GM23338 (cell line): ENCODE data around the gene MARF1. TPM values are rescaled to one million over a fixed set of nuclear protein-coding genes. Genes with fewer than 3 reads are reported as not detected.
"Not testable (repeated sequence)": the region's sequence is repeated elsewhere in the genome, so short reads cannot be mapped to it uniquely, and the experiment has no call there.

ENCODE experiments used
- ATAC-seq: fragments of 200-7000 bp; cut with Tn5 transposase; 3 replicates; pipeline ENCODE4 v1.9.1; 2020
- DNase-seq: peaks from one replicate; pipeline ENCODE4 v3.0.0-alpha.2; 2015; ENCODE audit warnings: low spot score
- H2AFZ ChIP-seq: fragments of 200-600 bp; sonication (generic); 2 replicates; pipeline ENCODE4 v1.8.0; 2016; ENCODE audit warnings: antibody characterized with exemption, mild to moderate bottlenecking, moderate library complexity
- H3F3A ChIP-seq: fragments of 200-600 bp; sonication (generic); replicated peaks from 2 replicates; pipeline ENCODE4 v1.8.0; 2017; ENCODE audit warnings: antibody characterized with exemption, mixed run types, low read depth
- H3K27ac ChIP-seq: fragments of 200-600 bp; sonication (generic); 2 replicates; pipeline ENCODE4 v1.6.1; 2016; ENCODE audit warnings: low read depth
- H3K27me3 ChIP-seq: fragments of 200-600 bp; sonication (generic); 2 replicates; pipeline ENCODE4 v1.8.0; 2016; ENCODE audit warnings: mild to moderate bottlenecking, mixed run types, moderate library complexity; ENCODE audit not compliant: insufficient read depth
- H3K36me3 ChIP-seq: fragments of 200-600 bp; sonication (generic); 2 replicates; pipeline ENCODE4 v1.8.0; 2016; ENCODE audit warnings: mild to moderate bottlenecking; ENCODE audit not compliant: insufficient read depth
- H3K4me1 ChIP-seq: fragments of 200-600 bp; sonication (generic); 2 replicates; pipeline ENCODE4 v1.8.0; 2016; ENCODE audit warnings: mild to moderate bottlenecking, moderate library complexity; ENCODE audit not compliant: insufficient read depth
- H3K4me2 ChIP-seq: fragments of 200-600 bp; sonication (generic); 2 replicates; pipeline ENCODE4 v1.7.1; 2017; ENCODE audit warnings: mixed run types
- H3K4me3 ChIP-seq: fragments of 200-600 bp; sonication (generic); 2 replicates; pipeline ENCODE4 v1.6.1; 2016; ENCODE audit warnings: mixed run types
- H3K79me2 ChIP-seq: fragments of 200-600 bp; sonication (generic); replicated peaks from 2 replicates; pipeline ENCODE4 v1.8.0; 2017; ENCODE audit warnings: mild to moderate bottlenecking; ENCODE audit not compliant: insufficient read depth
- H3K9me2 ChIP-seq: fragments of 200-600 bp; sonication (generic); 2 replicates; pipeline ENCODE4 v1.8.0; 2017; ENCODE audit not compliant: insufficient read depth
- H4K20me1 ChIP-seq: fragments of 200-600 bp; sonication (generic); replicated peaks from 2 replicates; pipeline ENCODE4 v1.8.0; 2017; ENCODE audit warnings: mild to moderate bottlenecking; ENCODE audit not compliant: insufficient read depth
- H3K27ac Mint-ChIP-seq: 2 replicates; pipeline ENCODE4 v1.8.0; 2020; ENCODE audit warnings: inconsistent platforms, mild to moderate bottlenecking, moderate library complexity, mixed read lengths
- H3K27me3 Mint-ChIP-seq: 3 replicates; pipeline ENCODE4 v1.8.0; 2022; ENCODE audit warnings: low read depth, mild to moderate bottlenecking, moderate library complexity, mixed read lengths, inconsistent platforms; ENCODE audit not compliant: insufficient read depth, poor library complexity
- H3K36me3 Mint-ChIP-seq: 3 replicates; pipeline ENCODE4 v1.8.0; 2021; ENCODE audit warnings: low read depth, mild to moderate bottlenecking, inconsistent platforms, moderate library complexity, mixed read lengths
- H3K4me1 Mint-ChIP-seq: 3 replicates; pipeline ENCODE4 v1.8.0; 2020; ENCODE audit warnings: mild to moderate bottlenecking, inconsistent platforms, mixed read lengths
- H3K4me3 Mint-ChIP-seq: 3 replicates; pipeline ENCODE4 v1.8.0; 2021; ENCODE audit warnings: moderate library complexity, mild to moderate bottlenecking, inconsistent platforms, mixed read lengths
- H3K9me3 Mint-ChIP-seq: 3 replicates; pipeline ENCODE4 v1.8.0; 2020; ENCODE audit warnings: moderate library complexity, mild to moderate bottlenecking, inconsistent platforms, mixed read lengths
- CREB1 ChIP-seq: fragments of 250-450 bp; sonication (Bioruptor Pico); IDR thresholded peaks from 2 replicates; pipeline ENCODE4 v1.5.0; 2020; ENCODE audit warnings: low read depth, mild to moderate bottlenecking, moderate library complexity
- REST ChIP-seq: IDR thresholded peaks from one replicate; pipeline ENCODE4 v1.6.1; 2018; ENCODE audit warnings: antibody characterized with exemption; ENCODE audit not compliant: unreplicated experiment
- ZNF331 ChIP-seq: fragments of 250-450 bp; sonication (Bioruptor Pico); IDR thresholded peaks from 2 replicates; pipeline ENCODE4 v1.5.0; 2020; ENCODE audit warnings: low read depth, mild to moderate bottlenecking, moderate library complexity
- polyA plus RNA-seq: library from polyadenylated mRNA; unstranded; fragments of >200 nt; fragmentation: Nextera tagmentation; extraction: Ambion mirVana; gene quantifications from 2 replicates; pipeline ENCODE4 v1.2.1, GENCODE V29; 2016
- total RNA-seq: library from RNA; depleted of rRNA; stranded (reverse); fragments of >200 nt; shearing (Covaris generic); gene quantifications from 2 replicates; pipeline ENCODE4 v1.2.3, GENCODE V29; 2014
- TF ChIP-seq, protein P1 (sequence below): IDR thresholded peaks from 2 replicates; pipeline ENCODE4 v1.6.1; 2016; ENCODE audit warnings: antibody characterized with exemption
- TF ChIP-seq, protein P2 (sequence below), 2 experiments: fragments of 200-600 bp in 1 of 2; sonication (generic) in 1 of 2; conservative IDR thresholded peaks; 2 replicates each; pipeline versions ENCODE4 v1.5.1 to v1.6.1; 2016 to 2017; ENCODE audit warnings: antibody characterized with exemption in 2 of 2, low read depth in 2 of 2, mild to moderate bottlenecking in 2 of 2, moderate library complexity in 1 of 2

MARF1 gene
- total and polyA plus RNA-seq, 2 experiments from 2014 or later, result 8.3 to 16.0 TPM

GRCh38 chr16:15658149-15658548, 15.2 kb upstream of the MARF1 start:
- H3K27me3 Mint-ChIP-seq, result peaks cover 13% of the 10 kb centered on the region
- no peak overlapping the region for H3K27ac Mint-ChIP-seq
- no peaks in the 10 kb centered on the region for H3K9me2 ChIP-seq
- H4K20me1 ChIP-seq, result peaks cover 15% of the 10 kb centered on the region; the same call in 1 of the 2 replicates
- no peaks in the 10 kb centered on the region for H3F3A ChIP-seq
- H2AFZ ChIP-seq, result no peak overlapping the region
- 0 out of 3 replicates have a peak, but pooled peaks cover 1% of the 10 kb centered on the region for H3K36me3 Mint-ChIP-seq
- no peak overlapping the region for H3K27ac ChIP-seq
- no peak overlapping the region for H3K4me2 ChIP-seq
- H3K9me3 Mint-ChIP-seq, result no peaks in the 10 kb centered on the region
- no peaks in the 10 kb centered on the region; the same call in 2 of the 3 replicates for H3K4me1 Mint-ChIP-seq
- no peak overlapping the region for H3K4me3 ChIP-seq
- peaks cover 41% of the 10 kb centered on the region for H3K79me2 ChIP-seq
- H3K4me3 Mint-ChIP-seq, result no peak overlapping the region
- ATAC-seq (peak; percentile 64), DNase-seq (peak; percentile 7)
- TF ChIP-seq, protein P1, sequence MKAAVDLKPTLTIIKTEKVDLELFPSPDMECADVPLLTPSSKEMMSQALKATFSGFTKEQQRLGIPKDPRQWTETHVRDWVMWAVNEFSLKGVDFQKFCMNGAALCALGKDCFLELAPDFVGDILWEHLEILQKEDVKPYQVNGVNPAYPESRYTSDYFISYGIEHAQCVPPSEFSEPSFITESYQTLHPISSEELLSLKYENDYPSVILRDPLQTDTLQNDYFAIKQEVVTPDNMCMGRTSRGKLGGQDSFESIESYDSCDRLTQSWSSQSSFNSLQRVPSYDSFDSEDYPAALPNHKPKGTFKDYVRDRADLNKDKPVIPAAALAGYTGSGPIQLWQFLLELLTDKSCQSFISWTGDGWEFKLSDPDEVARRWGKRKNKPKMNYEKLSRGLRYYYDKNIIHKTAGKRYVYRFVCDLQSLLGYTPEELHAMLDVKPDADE, result no peak
- TF ChIP-seq, protein P2, sequence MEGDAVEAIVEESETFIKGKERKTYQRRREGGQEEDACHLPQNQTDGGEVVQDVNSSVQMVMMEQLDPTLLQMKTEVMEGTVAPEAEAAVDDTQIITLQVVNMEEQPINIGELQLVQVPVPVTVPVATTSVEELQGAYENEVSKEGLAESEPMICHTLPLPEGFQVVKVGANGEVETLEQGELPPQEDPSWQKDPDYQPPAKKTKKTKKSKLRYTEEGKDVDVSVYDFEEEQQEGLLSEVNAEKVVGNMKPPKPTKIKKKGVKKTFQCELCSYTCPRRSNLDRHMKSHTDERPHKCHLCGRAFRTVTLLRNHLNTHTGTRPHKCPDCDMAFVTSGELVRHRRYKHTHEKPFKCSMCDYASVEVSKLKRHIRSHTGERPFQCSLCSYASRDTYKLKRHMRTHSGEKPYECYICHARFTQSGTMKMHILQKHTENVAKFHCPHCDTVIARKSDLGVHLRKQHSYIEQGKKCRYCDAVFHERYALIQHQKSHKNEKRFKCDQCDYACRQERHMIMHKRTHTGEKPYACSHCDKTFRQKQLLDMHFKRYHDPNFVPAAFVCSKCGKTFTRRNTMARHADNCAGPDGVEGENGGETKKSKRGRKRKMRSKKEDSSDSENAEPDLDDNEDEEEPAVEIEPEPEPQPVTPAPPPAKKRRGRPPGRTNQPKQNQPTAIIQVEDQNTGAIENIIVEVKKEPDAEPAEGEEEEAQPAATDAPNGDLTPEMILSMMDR (conservative IDR thresholded peaks at IDR 0.05; ENCODE audit: low read depth in 2 of 2), result no peak
- no peak for TF ChIP-seq ZNF331 (CRISPR knock-in tag)
- TF ChIP-seq CREB1 (CRISPR knock-in tag), result no peak
- no peak for TF ChIP-seq REST
- H3K4me1 ChIP-seq, result no peaks in the 10 kb centered on the region
- H3K36me3 ChIP-seq, result no peaks in the 10 kb centered on the region
- no peaks in the 10 kb centered on the region for H3K27me3 ChIP-seq

- H4K20me1 ChIP-seq, result peaks cover 15% of the 10 kb centered on the region
- peaks cover 65% of the 10 kb centered on the region for H3K79me2 ChIP-seq
Observed at GRCh38 chr16:15655561-15655960, 12.6 kb upstream of the MARF1 start.

More at GRCh38 chr16:15655561-15655960, 12.6 kb upstream of the MARF1 start:
- not testable (repeated sequence) for H3K4me3 ChIP-seq, H3K4me1 ChIP-seq, H3K27ac ChIP-seq, H3K4me1 Mint-ChIP-seq, H3K4me3 Mint-ChIP-seq, H3K9me2 ChIP-seq, H3K9me3 Mint-ChIP-seq, H3K4me2 ChIP-seq, H3K36me3 Mint-ChIP-seq, DNase-seq, H3K36me3 ChIP-seq, H3F3A ChIP-seq, H3K27ac Mint-ChIP-seq, H3K27me3 ChIP-seq, H2AFZ ChIP-seq, ATAC-seq
- peaks cover 17% of the 10 kb centered on the region for H3K27me3 Mint-ChIP-seq
